ENCODE results near the gene UST. TPM values are rescaled to one million over a fixed set of nuclear protein-coding genes. Genes with fewer than 3 reads are reported as not detected.

The UST gene
- total RNA-seq, 2 experiments from 2014 or later, result 1.9 to 3.7 TPM

DNA sequence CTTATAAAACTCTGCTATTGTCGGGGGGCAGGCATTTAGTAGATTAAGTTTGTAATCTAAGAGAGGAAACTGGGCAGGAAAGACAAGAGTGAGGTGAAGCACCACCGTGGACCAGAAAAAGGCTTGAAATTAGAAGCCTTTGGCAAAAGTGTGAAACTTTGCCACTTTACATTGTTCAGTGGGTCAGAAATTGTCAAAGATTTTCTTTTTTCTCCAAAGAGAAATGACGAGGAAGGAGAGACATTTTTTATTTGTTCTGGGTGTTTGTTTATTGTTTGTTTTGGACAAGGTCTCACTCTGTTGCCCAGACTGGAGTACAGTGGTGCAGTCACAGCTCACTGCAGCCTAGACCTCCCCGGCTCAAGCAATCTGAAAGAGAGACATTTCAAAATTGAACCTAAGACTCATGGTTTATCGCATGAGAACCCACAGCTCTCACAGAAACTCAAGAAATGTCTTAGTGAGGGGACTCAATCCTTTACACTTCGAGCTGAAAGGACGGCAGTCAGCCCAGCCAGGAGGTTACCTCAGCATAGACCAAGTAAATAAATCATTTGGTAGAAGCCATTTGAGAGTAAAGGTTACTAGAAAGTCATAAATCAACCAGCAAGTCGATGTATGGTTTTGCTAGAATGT is 307.8 kb downstream of the UST start:
- intact Hi-C loops (cut with DNase I, micrococcal nuclease), result no loop called here
- Mint-ChIP-seq H3K4me1 (ENCODE audit: low read depth) (peaks cover 29% of the 10 kb centered on the region), H3K4me3 (no peak overlapping the region), H3K9me3 (no peaks in the 10 kb centered on the region), H3K36me3 (ENCODE audit: low read depth) (no peaks in the 10 kb centered on the region), H3K27me3 (no peaks in the 10 kb centered on the region), H3K27ac (no peak overlapping the region)
- Histone ChIP-seq H3K27me3 (ENCODE audit: control insufficient read depth in 1 of 2, insufficient read depth in 2 of 2, low read length in 2 of 2) (no peaks in the 10 kb centered on the region), H3K4me3 (ENCODE audit: low read length) (no peak overlapping the region), H3K36me3 (ENCODE audit: insufficient read depth, low read length) (no peaks in the 10 kb centered on the region), H3K27ac (ENCODE audit: low read depth in 1 of 2, low read length in 2 of 2) (no peak overlapping the region), H3K9me3 (ENCODE audit: control insufficient read depth in 1 of 2, insufficient read depth in 1 of 2, low read length in 2 of 2) (no peaks in the 10 kb centered on the region), H3K4me1 (ENCODE audit: insufficient read depth, low read length) (peaks cover 15% of the 10 kb centered on the region)
- POLR2A ChIA-PET, result interaction anchor here (0.5 to 1.4 kb wide), 3 partner anchors 9 to 589 kb away, joined by 3 read pairs; no protein-coding TSS in a partner anchor
- DNase-seq (no peak), ATAC-seq (ENCODE audit: poor library complexity) (no peak)
- TF ChIP-seq, protein P1, sequence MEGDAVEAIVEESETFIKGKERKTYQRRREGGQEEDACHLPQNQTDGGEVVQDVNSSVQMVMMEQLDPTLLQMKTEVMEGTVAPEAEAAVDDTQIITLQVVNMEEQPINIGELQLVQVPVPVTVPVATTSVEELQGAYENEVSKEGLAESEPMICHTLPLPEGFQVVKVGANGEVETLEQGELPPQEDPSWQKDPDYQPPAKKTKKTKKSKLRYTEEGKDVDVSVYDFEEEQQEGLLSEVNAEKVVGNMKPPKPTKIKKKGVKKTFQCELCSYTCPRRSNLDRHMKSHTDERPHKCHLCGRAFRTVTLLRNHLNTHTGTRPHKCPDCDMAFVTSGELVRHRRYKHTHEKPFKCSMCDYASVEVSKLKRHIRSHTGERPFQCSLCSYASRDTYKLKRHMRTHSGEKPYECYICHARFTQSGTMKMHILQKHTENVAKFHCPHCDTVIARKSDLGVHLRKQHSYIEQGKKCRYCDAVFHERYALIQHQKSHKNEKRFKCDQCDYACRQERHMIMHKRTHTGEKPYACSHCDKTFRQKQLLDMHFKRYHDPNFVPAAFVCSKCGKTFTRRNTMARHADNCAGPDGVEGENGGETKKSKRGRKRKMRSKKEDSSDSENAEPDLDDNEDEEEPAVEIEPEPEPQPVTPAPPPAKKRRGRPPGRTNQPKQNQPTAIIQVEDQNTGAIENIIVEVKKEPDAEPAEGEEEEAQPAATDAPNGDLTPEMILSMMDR (IDR thresholded peaks at IDR 0.05), result no peak
- CTCF ChIA-PET, result interaction anchor here (0.8 to 1.5 kb wide), 3 partner anchors 26 to 428 kb away, joined by 3 to 6 read pairs (median 3); no protein-coding TSS in a partner anchor

DNA sequence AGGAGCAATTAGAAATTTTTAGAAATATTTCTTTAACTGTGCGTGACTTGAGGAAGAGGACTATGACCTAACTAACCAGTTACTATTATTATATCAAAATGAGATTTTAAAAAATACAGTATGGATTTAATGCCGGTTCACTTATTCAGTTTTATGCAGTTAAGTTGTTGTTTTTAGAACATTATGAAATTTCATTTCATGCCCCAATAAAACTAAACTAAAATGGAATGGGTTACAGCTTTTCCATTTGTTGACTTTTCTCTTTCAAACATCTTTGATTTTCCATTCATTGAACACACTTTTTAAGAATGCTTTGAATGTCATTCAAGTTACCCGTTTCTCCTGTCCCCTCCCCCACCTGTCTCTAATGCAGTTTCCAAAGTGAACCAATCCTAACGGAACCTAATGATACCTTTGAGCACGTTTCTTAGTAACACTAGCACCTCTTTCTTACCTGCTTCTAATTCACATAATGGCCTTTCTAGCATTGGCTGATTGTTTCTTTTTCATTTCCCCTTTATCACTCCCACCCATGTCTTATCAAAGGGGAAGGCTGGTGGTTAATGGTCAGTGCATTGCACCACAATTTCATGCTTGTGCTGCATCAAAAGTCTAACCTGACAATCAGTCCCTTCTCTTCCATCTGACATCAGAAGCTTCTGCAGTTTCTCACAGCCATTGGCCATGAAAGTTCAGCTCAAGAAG is 308.5 kb downstream of the UST start:
- ChIA-PET CTCF (interaction anchor here (0.8 to 1.5 kb wide), 2 partner anchors 27 to 428 kb away, joined by 3 read pairs; no protein-coding TSS in a partner anchor), POLR2A (interaction anchor here (1.4 to 1.7 kb wide), 3 partner anchors 9 to 20 kb away, joined by 3 to 6 read pairs (median 3); no protein-coding TSS in a partner anchor)
- H3K9me3 Mint-ChIP-seq, result no peaks in the 10 kb centered on the region
- Histone ChIP-seq H3K4me1 (ENCODE audit: insufficient read depth, low read length) (peaks cover 20% of the 10 kb centered on the region), H3K36me3 (ENCODE audit: insufficient read depth, low read length) (no peaks in the 10 kb centered on the region), H3K27me3 (ENCODE audit: control insufficient read depth in 1 of 2, insufficient read depth in 2 of 2, low read length in 2 of 2) (no peaks in the 10 kb centered on the region), H3K27ac (ENCODE audit: low read depth in 1 of 2, low read length in 2 of 2) (no peak overlapping the region), H3K9me3 (ENCODE audit: control insufficient read depth in 1 of 2, insufficient read depth in 1 of 2, low read length in 2 of 2) (no peaks in the 10 kb centered on the region), H3K4me3 (ENCODE audit: low read length) (no peak overlapping the region)
- H3K4me3 Mint-ChIP-seq, result no peak overlapping the region
- peaks cover 35% of the 10 kb centered on the region for H3K4me1 Mint-ChIP-seq (ENCODE audit: low read depth)
- H3K36me3 Mint-ChIP-seq (ENCODE audit: low read depth), result no peaks in the 10 kb centered on the region
- no peak for ATAC-seq (ENCODE audit: poor library complexity)
- H3K27ac Mint-ChIP-seq, result no peak overlapping the region
- intact Hi-C loops (cut with DNase I, micrococcal nuclease), result no loop called here
- H3K27me3 Mint-ChIP-seq, result no peaks in the 10 kb centered on the region
- TF ChIP-seq, protein P1 (IDR thresholded peaks at IDR 0.05), result no peak
- DNase-seq, result no peak

DNA sequence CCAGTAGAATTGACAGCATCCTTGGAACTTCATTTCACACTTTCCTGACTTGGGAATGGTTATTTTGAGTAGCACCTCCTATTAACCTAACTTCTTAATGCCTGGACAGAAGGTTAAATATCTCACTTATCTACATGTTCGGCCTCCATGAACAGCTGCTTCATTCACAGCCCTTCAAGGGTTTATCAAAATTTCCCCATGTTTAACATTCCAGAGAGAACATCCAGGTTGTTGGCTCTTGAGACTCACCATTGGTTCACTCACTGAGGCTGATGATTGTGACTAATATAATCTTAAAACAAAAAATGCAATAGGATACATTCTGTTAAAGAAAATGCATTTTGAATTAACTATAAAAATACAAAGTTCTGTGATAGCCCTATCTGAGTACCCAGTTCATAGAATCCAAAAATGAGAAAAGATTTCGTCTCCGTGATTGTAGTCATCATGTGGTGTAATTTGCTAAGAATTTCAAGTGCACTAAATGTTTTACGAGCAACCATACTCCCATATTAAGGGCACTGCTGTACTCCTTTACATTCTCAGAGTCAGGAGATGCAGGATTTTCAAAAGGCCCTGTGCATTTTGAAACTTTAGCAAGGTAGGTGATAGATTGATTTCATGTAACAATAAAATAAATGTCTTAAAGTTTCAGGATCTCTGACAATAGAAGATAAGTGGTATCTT is 310.1 kb downstream of the UST start:
- POLR2A ChIA-PET, result interaction anchor here (1.7 kb wide), 1 partner anchor 9 kb away, joined by 6 read pairs; no protein-coding TSS in a partner anchor
- no peak for ATAC-seq (ENCODE audit: poor library complexity)
- Mint-ChIP-seq H3K27ac (no peak overlapping the region), H3K4me1 (ENCODE audit: low read depth) (peaks cover 47% of the 10 kb centered on the region), H3K27me3 (no peaks in the 10 kb centered on the region), H3K9me3 (no peaks in the 10 kb centered on the region), H3K4me3 (no peak overlapping the region), H3K36me3 (ENCODE audit: low read depth) (no peaks in the 10 kb centered on the region)
- CTCF ChIA-PET, result no interaction called here
- TF ChIP-seq, protein P1 (IDR thresholded peaks at IDR 0.05), result no peak
- Histone ChIP-seq H3K4me1 (ENCODE audit: insufficient read depth, low read length) (peaks cover 36% of the 10 kb centered on the region), H3K27me3 (ENCODE audit: control insufficient read depth in 1 of 2, insufficient read depth in 2 of 2, low read length in 2 of 2) (no peaks in the 10 kb centered on the region), H3K27ac (ENCODE audit: low read depth in 1 of 2, low read length in 2 of 2) (no peak overlapping the region), H3K36me3 (ENCODE audit: insufficient read depth, low read length) (no peaks in the 10 kb centered on the region), H3K9me3 (ENCODE audit: control insufficient read depth in 1 of 2, insufficient read depth in 1 of 2, low read length in 2 of 2) (no peaks in the 10 kb centered on the region), H3K4me3 (ENCODE audit: low read length) (no peak overlapping the region)
- DNase-seq, result no peak
- intact Hi-C loops (cut with DNase I, micrococcal nuclease), result no loop called here

All from CD4-positive, alpha-beta T cell (primary cell).